MM.1S (cell line): ENCODE data around the gene CTNNBL1.

Source experiments
- DNase-seq: peaks from one replicate; pipeline ENCODE4 v3.0.0-alpha.2; 2015
- H2AFZ ChIP-seq: fragments of 300-600 bp; sonication (generic); 2 replicates; pipeline ENCODE4 v1.6.0; 2016; ENCODE audit warnings: antibody characterized with exemption, low read length
- H3F3A ChIP-seq: fragments of 300-600 bp; sonication (generic); 2 replicates; pipeline ENCODE4 v1.6.1; 2016; ENCODE audit warnings: mild to moderate bottlenecking, antibody characterized with exemption, low read length, moderate library complexity, mixed read lengths; ENCODE audit not compliant: insufficient read depth
- H3K27ac ChIP-seq: fragments of 300-600 bp; sonication (generic); 2 replicates; pipeline ENCODE4 v1.5.1; 2016; ENCODE audit warnings: mild to moderate bottlenecking, low read length
- H3K27me3 ChIP-seq: fragments of 300-600 bp; sonication (generic); replicated peaks from 2 replicates; pipeline ENCODE4 v1.6.0; 2016; ENCODE audit warnings: low read length; ENCODE audit not compliant: insufficient read depth
- H3K36me3 ChIP-seq: fragments of 300-600 bp; sonication (generic); replicated peaks from 2 replicates; pipeline ENCODE4 v1.6.1; 2016; ENCODE audit warnings: mild to moderate bottlenecking, low read length, mixed read lengths; ENCODE audit not compliant: insufficient read depth
- H3K4me1 ChIP-seq: fragments of 300-600 bp; sonication (generic); 2 replicates; pipeline ENCODE4 v1.6.1; 2016; ENCODE audit warnings: low read length, mixed read lengths
- H3K4me2 ChIP-seq: fragments of 300-600 bp; sonication (generic); 2 replicates; pipeline ENCODE4 v1.6.0; 2016; ENCODE audit warnings: low read depth, low read length
- H3K4me3 ChIP-seq: fragments of 300-600 bp; sonication (generic); 2 replicates; pipeline ENCODE4 v1.5.1; 2016; ENCODE audit warnings: low read length, mixed read lengths
- H3K79me2 ChIP-seq: fragments of 300-600 bp; sonication (generic); 2 replicates; pipeline ENCODE4 v1.6.1; 2016; ENCODE audit warnings: mixed run types, low read length, mixed read lengths
- H3K9ac ChIP-seq: fragments of 300-600 bp; sonication (generic); 2 replicates; pipeline ENCODE4 v1.6.1; 2016; ENCODE audit warnings: low read length, mixed read lengths
- H3K9me2 ChIP-seq: fragments of 300-600 bp; sonication (generic); replicated peaks from 2 replicates; pipeline ENCODE4 v1.6.1; 2016; ENCODE audit warnings: mild to moderate bottlenecking, low read length, mixed read lengths; ENCODE audit not compliant: insufficient read depth
- H3K9me3 ChIP-seq: fragments of 300-600 bp; sonication (generic); replicated peaks from 2 replicates; pipeline ENCODE4 v1.6.1; 2016; ENCODE audit warnings: mild to moderate bottlenecking, low read length, mixed read lengths; ENCODE audit not compliant: insufficient read depth
- H4K20me1 ChIP-seq: fragments of 300-600 bp; sonication (generic); 2 replicates; pipeline ENCODE4 v1.6.1; 2016; ENCODE audit warnings: mild to moderate bottlenecking, low read length, moderate library complexity, mixed read lengths; ENCODE audit not compliant: insufficient read depth
- CTCF ChIP-seq: fragments of 300-600 bp; sonication (generic); IDR thresholded peaks from 2 replicates; pipeline ENCODE4 v1.5.1; 2016; ENCODE audit warnings: antibody characterized with exemption, low read length, mixed read lengths
- EZH2 ChIP-seq: fragments of 300-600 bp; sonication (generic); optimal IDR thresholded peaks from 2 replicates; pipeline ENCODE3; 2017; ENCODE audit warnings: low read depth, mild to moderate bottlenecking, antibody characterized with exemption, low read length, mixed read lengths
- EZH2phosphoT487 ChIP-seq: fragments of 300-600 bp; sonication (generic); IDR thresholded peaks from 2 replicates; pipeline ENCODE4 v1.6.1; 2018; ENCODE audit warnings: antibody characterized with exemption, low read length

Gene CTNNBL1

GRCh38 chr20:37838769-37839431 is 145.1 kb downstream of the CTNNBL1 start:
- TF ChIP-seq CTCF, result no peak
- TF ChIP-seq EZH2, result no peak
- TF ChIP-seq EZH2phosphoT487, result no peak
- no peak overlapping the region for H3K4me3 ChIP-seq
- H3K9me2 ChIP-seq, result no peaks in the 10 kb centered on the region
- H3F3A ChIP-seq, result no peaks in the 10 kb centered on the region
- H3K9ac ChIP-seq, result no peak overlapping the region
- H3K4me1 ChIP-seq, result no peaks in the 10 kb centered on the region
- no peaks in the 10 kb centered on the region for H3K79me2 ChIP-seq
- no peak overlapping the region for H3K27ac ChIP-seq
- H3K9me3 ChIP-seq, result no peaks in the 10 kb centered on the region
- no peak overlapping the region for H3K4me2 ChIP-seq
- H4K20me1 ChIP-seq, result no peaks in the 10 kb centered on the region
- H3K36me3 ChIP-seq, result no peaks in the 10 kb centered on the region
- DNase-seq, result no peak
- H2AFZ ChIP-seq, result no peak overlapping the region
- no peaks in the 10 kb centered on the region for H3K27me3 ChIP-seq

DNA sequence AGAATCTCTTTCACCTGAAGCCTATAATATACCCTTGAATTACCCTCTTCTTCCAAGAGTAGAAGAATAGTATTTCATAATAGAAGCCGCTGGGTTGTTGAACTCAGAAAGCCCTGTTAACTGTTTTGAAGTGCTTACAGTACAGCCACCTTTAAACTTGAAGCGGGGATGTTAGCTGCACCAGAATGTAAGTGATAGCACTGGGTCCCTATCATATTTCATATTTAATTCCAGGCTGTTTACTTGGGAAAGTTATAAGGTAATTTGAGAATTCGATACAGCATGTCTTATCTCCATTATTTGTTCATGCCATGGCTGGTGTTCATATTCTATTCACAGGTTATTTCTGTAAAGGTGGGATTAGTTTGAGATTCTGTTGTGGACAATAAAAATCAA is 145.6 kb downstream of the CTNNBL1 start:
- no peaks in the 10 kb centered on the region for H3K36me3 ChIP-seq
- no peak for DNase-seq
- no peaks in the 10 kb centered on the region for H3F3A ChIP-seq
- no peaks in the 10 kb centered on the region for H3K9me2 ChIP-seq
- no peaks in the 10 kb centered on the region for H3K4me1 ChIP-seq
- no peaks in the 10 kb centered on the region for H4K20me1 ChIP-seq
- TF ChIP-seq CTCF, result no peak
- no peak for TF ChIP-seq EZH2phosphoT487
- TF ChIP-seq EZH2, result no peak
- H2AFZ ChIP-seq, result no peak overlapping the region
- no peak overlapping the region for H3K4me2 ChIP-seq
- no peaks in the 10 kb centered on the region for H3K27me3 ChIP-seq
- H3K79me2 ChIP-seq, result no peaks in the 10 kb centered on the region
- no peaks in the 10 kb centered on the region for H3K9me3 ChIP-seq
- no peak overlapping the region for H3K9ac ChIP-seq
- no peak overlapping the region for H3K4me3 ChIP-seq
- no peak overlapping the region for H3K27ac ChIP-seq

DNA sequence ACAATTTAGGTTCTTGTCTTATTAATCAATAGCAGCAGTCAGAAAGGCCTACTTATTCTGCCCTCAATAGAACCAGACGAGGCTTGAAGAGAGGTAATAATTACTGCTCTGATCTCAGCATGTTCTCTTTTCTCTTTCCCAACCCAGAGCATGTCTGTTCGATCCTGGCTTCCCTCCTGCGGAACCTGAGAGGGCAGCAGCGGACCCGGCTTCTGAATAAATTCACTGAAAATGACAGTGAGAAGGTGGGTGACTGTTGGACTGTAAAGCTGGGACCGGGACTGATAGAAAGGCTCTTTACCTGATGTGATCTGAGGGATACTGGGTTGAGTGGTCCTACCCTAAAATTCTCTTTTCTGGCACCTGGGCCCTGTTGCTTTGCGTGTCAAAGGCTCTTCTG is 146.1 kb downstream of the CTNNBL1 start:
- Histone ChIP-seq H3K9me2 (no peaks in the 10 kb centered on the region), H3K9ac (no peak overlapping the region)
- TF ChIP-seq EZH2phosphoT487, result no peak

DNA sequence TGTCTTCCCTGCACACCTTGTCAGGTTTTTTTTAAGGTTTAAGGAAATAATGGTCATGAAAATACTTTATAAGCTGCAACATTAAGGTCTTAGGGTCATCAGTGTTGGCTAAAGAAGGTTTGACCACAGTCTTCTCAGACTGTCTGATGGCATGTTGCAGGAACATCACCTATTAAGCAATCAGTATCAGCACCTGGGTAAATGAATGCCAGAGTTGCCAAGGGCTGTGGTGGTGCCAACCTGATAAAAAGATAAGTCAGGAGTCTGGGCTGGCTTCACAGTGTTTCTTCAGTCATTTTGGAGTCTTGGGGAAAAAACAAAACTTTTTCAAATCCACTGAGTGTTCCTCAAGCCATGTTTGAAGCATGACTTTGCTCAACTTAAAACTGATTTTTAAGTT is 147.6 kb downstream of the CTNNBL1 start:
- Histone ChIP-seq H3K27me3 (no peaks in the 10 kb centered on the region), H3F3A (no peaks in the 10 kb centered on the region), H2AFZ (no peak overlapping the region), H3K4me3 (no peak overlapping the region), H3K4me2 (no peak overlapping the region), H3K4me1 (no peaks in the 10 kb centered on the region), H3K9ac (no peak overlapping the region), H3K27ac (no peak overlapping the region), H3K79me2 (no peaks in the 10 kb centered on the region), H3K36me3 (no peaks in the 10 kb centered on the region), H4K20me1 (no peaks in the 10 kb centered on the region), H3K9me2 (no peaks in the 10 kb centered on the region), H3K9me3 (no peaks in the 10 kb centered on the region)
- no peak for DNase-seq
- TF ChIP-seq EZH2, result no peak
- TF ChIP-seq CTCF, result no peak
- no peak for TF ChIP-seq EZH2phosphoT487

More for the DNA sequence above, 146.1 kb downstream of the CTNNBL1 start:
- Histone ChIP-seq H3K4me1 (no peaks in the 10 kb centered on the region), H3F3A (no peaks in the 10 kb centered on the region), H2AFZ (no peak overlapping the region), H3K4me3 (no peak overlapping the region), H3K36me3 (no peaks in the 10 kb centered on the region), H3K27ac (no peak overlapping the region), H4K20me1 (no peaks in the 10 kb centered on the region), H3K27me3 (no peaks in the 10 kb centered on the region), H3K9me3 (no peaks in the 10 kb centered on the region), H3K79me2 (no peaks in the 10 kb centered on the region), H3K4me2 (no peak overlapping the region)
- no peak for DNase-seq
